DOHH2 (cell line): ENCODE results near the gene MYBPH.

Experiments
- CTCF ChIP-seq: fragments of 200-600 bp; sonication (generic); IDR thresholded peaks from one replicate; pipeline ENCODE4 v1.5.1; 2014; ENCODE audit warnings: antibody characterized with exemption, mild to moderate bottlenecking, low read depth, low read length; ENCODE audit not compliant: poor library complexity, severe bottlenecking
- EZH2phosphoT487 ChIP-seq: fragments of 200-600 bp; sonication (generic); IDR thresholded peaks from 2 replicates; pipeline ENCODE4 v1.6.1; 2017; ENCODE audit warnings: borderline replicate concordance, mild to moderate bottlenecking, antibody characterized with exemption, low read length, moderate library complexity, mixed read lengths

- TF ChIP-seq EZH2phosphoT487 (no peak), CTCF (no peak)
These were observed 23.2 kb downstream of the MYBPH start for GRCh38 chr1:203152158-203153034.
